Left colon (tissue), 2 donors: ENCODE data around the gene RNFT2. TPM values are rescaled to one million over a fixed set of nuclear protein-coding genes. Genes with fewer than 3 reads are reported as not detected.

Source experiments
- ATAC-seq: fragments of 200-7000 bp; cut with Tn5 transposase; one replicate; pipeline ENCODE4 v1.9.1; 2020; ENCODE audit warnings: mild to moderate bottlenecking, moderate library complexity
- DNase-seq, 2 donors: peaks; one replicate each; pipeline ENCODE4 v3.0.0-alpha.2; 2020
- intact Hi-C, 2 donors: fragments of 100-400 bp; cut with DNase I in 1 of 2; cut with micrococcal nuclease in 1 of 2; formaldehyde crosslinking; loops; one replicate each; pipeline versions ENCODE4 v1.11.2 to v1.14.0; 2022; cut with DNase I, micrococcal nuclease
- total RNA-seq, 2 donors: library from RNA; stranded (reverse); fragmentation: NEBNext Ultra II Directional; extraction: Animal tissue kit (Norgen Biotek cat#: 25700); gene quantifications; one replicate each; pipeline ENCODE4 v1.2.1, GENCODE V29; 2021
- donor health status: DM: no; HTN: no; CAD: no.
- donor health status: DM: yes; HTN: yes; CAD: no.

RNFT2 gene
- total RNA-seq, 2 donors from 2014 or later, result 2.3 to 2.8 TPM

GRCh38 chr12:116708826-116709756 lies 29.0 kb upstream of the RNFT2 start:
- peak; percentile 32 to 55 for DNase-seq
- intact Hi-C loops, result loop anchor here in 1 of 2 donors (10.0 kb wide), 1 partner anchor 714 kb away; no protein-coding TSS in a partner anchor
- peak; percentile 91 for ATAC-seq

GRCh38 chr12:116709768-116710167 lies 28.3 kb upstream of the RNFT2 start:
- intact Hi-C loops, result loop anchor here in 1 of 2 donors (10.0 kb wide), 1 partner anchor 715 kb away; no protein-coding TSS in a partner anchor
- ATAC-seq, result no peak
- no peak for DNase-seq

- intact Hi-C loops, result no loop called here
- DNase-seq (no peak), ATAC-seq (peak; percentile 15)
Measured at GRCh38 chr12:116710370-116711150, 27.6 kb upstream of the RNFT2 start.

GRCh38 chr12:116712458-116713303 lies 25.4 kb upstream of the RNFT2 start:
- no peak for ATAC-seq
- intact Hi-C loops, result no loop called here
- DNase-seq, result no peak

GRCh38 chr12:116713527-116713926 lies 24.6 kb upstream of the RNFT2 start:
- DNase-seq (no peak), ATAC-seq (no peak)
- intact Hi-C loops, result no loop called here

- no peak for ATAC-seq
- intact Hi-C loops, result no loop called here
- DNase-seq, result no peak
Measured at GRCh38 chr12:116714175-116714574, 23.9 kb upstream of the RNFT2 start.

- DNase-seq, result peak in 1 of 2 donors; percentile 45
- intact Hi-C loops, result no loop called here
- ATAC-seq, result no peak
Measured at GRCh38 chr12:116717466-116718437, 20.4 kb upstream of the RNFT2 start.

- intact Hi-C loops, result no loop called here
- ATAC-seq (no peak), DNase-seq (no peak)
Measured at GRCh38 chr12:116718655-116719454, 19.3 kb upstream of the RNFT2 start.

GRCh38 chr12:116719731-116720528 lies 18.2 kb upstream of the RNFT2 start:
- intact Hi-C loops, result no loop called here
- peak; percentile 42 for ATAC-seq
- no peak for DNase-seq

- DNase-seq (no peak), ATAC-seq (no peak)
- intact Hi-C loops, result no loop called here
Measured at GRCh38 chr12:116722245-116722644, 15.9 kb upstream of the RNFT2 start.

GRCh38 chr12:116726694-116727093 lies 11.4 kb upstream of the RNFT2 start:
- ATAC-seq (no peak), DNase-seq (no peak)
- intact Hi-C loops, result no loop called here

GRCh38 chr12:116727261-116727660 lies 10.9 kb upstream of the RNFT2 start:
- intact Hi-C loops, result no loop called here
- DNase-seq (no peak), ATAC-seq (no peak)

- ATAC-seq (no peak), DNase-seq (no peak)
- intact Hi-C loops, result no loop called here
Measured at GRCh38 chr12:116727891-116728290, 10.2 kb upstream of the RNFT2 start.

GRCh38 chr12:116731801-116732200 lies 6.3 kb upstream of the RNFT2 start:
- ATAC-seq (no peak), DNase-seq (no peak)
- intact Hi-C loops, result no loop called here

- intact Hi-C loops, result no loop called here
- no peak for ATAC-seq
- no peak for DNase-seq
Measured at GRCh38 chr12:116734156-116734768, 3.9 kb upstream of the RNFT2 start.

GRCh38 chr12:116735084-116735483 lies 3.0 kb upstream of the RNFT2 start:
- DNase-seq (no peak), ATAC-seq (no peak)
- intact Hi-C loops, result no loop called here
